Right atrium auricular region (tissue), 2 donors: ENCODE results near the gene TMEM203. TPM values are rescaled to one million over a fixed set of nuclear protein-coding genes. Genes with fewer than 3 reads are reported as not detected.

Source experiments
- DNase-seq: peaks from one replicate; pipeline ENCODE4 v3.0.0-alpha.2; 2019; ENCODE audit warnings: low spot score
- H3K27ac ChIP-seq, 2 donors: fragments of 200-600 bp; sonication (generic); 1 replicate in 1 of 2; 2 replicates in 1 of 2; pipeline ENCODE4 v1.5.1; 2016 to 2019
- H3K27me3 ChIP-seq, 2 donors: fragments of 200-600 bp; sonication (generic); one replicate each; pipeline versions ENCODE4 v1.5.1 to v1.6.0; 2017 to 2019
- H3K36me3 ChIP-seq: fragments of 200-600 bp; sonication (generic); one replicate; pipeline ENCODE4 v1.5.1; 2016
- H3K4me1 ChIP-seq, 2 donors: fragments of 200-600 bp; sonication (generic); one replicate each; pipeline versions ENCODE4 v1.5.1 to v1.6.0; 2017 to 2019
- H3K4me3 ChIP-seq, 2 donors: fragments of 200-600 bp; sonication (generic); 1 replicate in 1 of 2; 2 replicates in 1 of 2; pipeline ENCODE4 v1.5.1; 2017 to 2019; ENCODE audit warnings: mild to moderate bottlenecking in 1 of 2, moderate library complexity in 1 of 2
- H3K9me3 ChIP-seq, 2 donors: fragments of 200-600 bp; sonication (generic); one replicate each; pipeline ENCODE4 v1.5.1; 2019
- CTCF ChIP-seq, 2 donors: fragments of 200-600 bp; sonication (generic); IDR thresholded peaks; one replicate each; pipeline ENCODE4 v1.5.1; 2019; ENCODE audit warnings: antibody characterized with exemption in 2 of 2
- total RNA-seq, 2 donors: library from RNA; depleted of rRNA; stranded (reverse); fragments of >200 nt; gene quantifications; one replicate each; pipeline ENCODE4 v1.1.0, GENCODE V29; 2016

TMEM203 gene
- total RNA-seq, 2 donors from 2014 or later: 31.4 to 33.9 TPM

GRCh38 chr9:137233143-137233980 is 27.9 kb upstream of the TMEM203 start:
- no peak for DNase-seq
- Histone ChIP-seq H3K27ac (no peak overlapping the region), H3K36me3 (no peaks in the 10 kb centered on the region), H3K4me3 (no peak overlapping the region), H3K27me3 (peaks cover 3 to 5% of the 10 kb centered on the region in 2 donors), H3K4me1 (peaks cover 0 to 29% of the 10 kb centered on the region in 2 donors), H3K9me3 (no peaks in the 10 kb centered on the region)
- TF ChIP-seq CTCF (IDR thresholded peaks at IDR 0.05): no peak

GRCh38 chr9:137232510-137232909 is 27.1 kb upstream of the TMEM203 start:
- no peak overlapping the region for H3K27ac ChIP-seq
- no peaks in the 10 kb centered on the region for H3K36me3 ChIP-seq
- peaks cover 3 to 9% of the 10 kb centered on the region in 2 donors for H3K27me3 ChIP-seq
- H3K4me1 ChIP-seq: peaks cover 0 to 24% of the 10 kb centered on the region in 2 donors
- no peak overlapping the region for H3K4me3 ChIP-seq
- TF ChIP-seq CTCF (IDR thresholded peaks at IDR 0.05): no peak
- no peaks in the 10 kb centered on the region for H3K9me3 ChIP-seq
- no peak for DNase-seq

- peaks cover 3 to 9% of the 10 kb centered on the region in 2 donors for H3K27me3 ChIP-seq
These were observed 26.7 kb upstream of the TMEM203 start for GRCh38 chr9:137232101-137232500.

GRCh38 chr9:137231372-137232039 is 26.1 kb upstream of the TMEM203 start:
- Histone ChIP-seq H3K4me1 (peaks cover 0 to 22% of the 10 kb centered on the region in 2 donors), H3K4me3 (no peak overlapping the region), H3K27me3 (peaks cover 3 to 9% of the 10 kb centered on the region in 2 donors), H3K9me3 (no peaks in the 10 kb centered on the region), H3K27ac (no peak overlapping the region), H3K36me3 (no peaks in the 10 kb centered on the region)
- DNase-seq: no peak
- no peak for TF ChIP-seq CTCF (IDR thresholded peaks at IDR 0.05)

More at GRCh38 chr9:137232101-137232500, 26.7 kb upstream of the TMEM203 start:
- no peak overlapping the region for H3K4me3 ChIP-seq
- no peak for DNase-seq
- H3K27ac ChIP-seq: no peak overlapping the region
- H3K36me3 ChIP-seq: no peaks in the 10 kb centered on the region
- no peak for TF ChIP-seq CTCF (IDR thresholded peaks at IDR 0.05)
- peaks cover 0 to 24% of the 10 kb centered on the region in 2 donors for H3K4me1 ChIP-seq
- no peaks in the 10 kb centered on the region for H3K9me3 ChIP-seq

GRCh38 chr9:137230705-137231371 is 25.4 kb upstream of the TMEM203 start, which contains the start of gene SLC34A3:
SLC34A3 (plus strand) TSS chr9:137230901; CDS start chr9:137231703, 802 bp downstream.
- Histone ChIP-seq H3K4me3 (no peak within 1 kb of the TSS), H3K36me3 (no peaks in the 10 kb centered on the region), H3K4me1 (peaks cover 0 to 15% of the 10 kb centered on the region in 2 donors), H3K9me3 (no peaks in the 10 kb centered on the region), H3K27ac (no peak within 1 kb of the TSS), H3K27me3 (peaks cover 3 to 9% of the 10 kb centered on the region in 2 donors)
- no peak for TF ChIP-seq CTCF (IDR thresholded peaks at IDR 0.05)
- DNase-seq: no peak
